A549 (cell line): Measurements from ENCODE around the gene FOXC2. TPM values are rescaled to one million over a fixed set of nuclear protein-coding genes. Genes with fewer than 3 reads are reported as not detected.

Experiments
- ATAC-seq, 2 experiments: fragments of 200-7000 bp in 1 of 2; fragments of >200 bp in 1 of 2; cut with Nextera tagmentation in 1 of 2; cut with Tn5 transposase in 1 of 2; 3 replicates each; pipeline versions ENCODE4 v1.8.0 to v1.9.1; 2018 to 2020; ENCODE audit warnings: mild to moderate bottlenecking in 1 of 2, moderate library complexity in 1 of 2
- CTCF ChIA-PET: fragments of 300-600 bp; sonication (Branson Sonifier 250); formaldehyde crosslinking; extraction: SDS; loops from one replicate; lab custom pipeline; 2021; ENCODE audit warnings: antibody characterized with exemption, inconsistent platforms; lab: Yijun Ruan, JAX
- POLR2A ChIA-PET: fragments of 350-600 bp; formaldehyde crosslinking; extraction: SDS; loops from one replicate; lab custom pipeline; 2021; ENCODE audit warnings: antibody characterized with exemption, inconsistent platforms; lab: Yijun Ruan, JAX
- DNase-seq, 2 experiments: peaks; one replicate each; pipeline versions ENCODE4 v3.0.0 to v3.0.0-alpha.2; 2011 to 2016; ENCODE audit warnings: low read depth in 1 of 2, low spot score in 1 of 2
- FAIRE-seq: peaks from 2 replicates; lab custom pipeline; 2011; peaks lifted over from hg19 to GRCh38; lab: Jason Lieb, UNC
- H3K27ac ChIP-seq, 2 experiments: fragments of >200 bp; sonication (Bioruptor Twin); formaldehyde crosslinking; 3 replicates each; pipeline ENCODE4 v1.5.1; 2016 to 2017
- H3K4me1 ChIP-seq: fragments of >200 bp; sonication (Bioruptor Twin); formaldehyde crosslinking; 3 replicates; pipeline ENCODE4 v1.6.1; 2016
- H3K4me2 ChIP-seq: fragments of >200 bp; sonication (Bioruptor Twin); formaldehyde crosslinking; 3 replicates; pipeline ENCODE4 v1.6.1; 2016
- H3K4me3 ChIP-seq: fragments of >200 bp; sonication (Bioruptor Twin); formaldehyde crosslinking; 3 replicates; pipeline ENCODE4 v1.5.1; 2016
- H3K9me3 ChIP-seq: fragments of >200 bp; sonication (Bioruptor Twin); formaldehyde crosslinking; 3 replicates; pipeline ENCODE4 v1.6.1; 2016
- BHLHE40 ChIP-seq: IDR thresholded peaks from 2 replicates; pipeline ENCODE4 v1.6.1; 2012; ENCODE audit warnings: low read depth, low read length, inconsistent platforms
- CBX2 ChIP-seq: fragments of 200-600 bp; sonication (generic); IDR thresholded peaks from 2 replicates; pipeline ENCODE4 v1.6.1; 2016; ENCODE audit warnings: low read depth, mild to moderate bottlenecking, borderline replicate concordance
- CBX8 ChIP-seq: fragments of 200-600 bp; sonication (generic); IDR thresholded peaks from 2 replicates; pipeline ENCODE4 v1.6.1; 2016
- EHF ChIP-seq: fragments of 250-450 bp; sonication (Bioruptor Pico); IDR thresholded peaks from 2 replicates; pipeline ENCODE4 v1.5.0; 2020; ENCODE audit warnings: mild to moderate bottlenecking
- EHMT2 ChIP-seq: fragments of 200-600 bp; sonication (generic); IDR thresholded peaks from 2 replicates; pipeline ENCODE4 v1.6.1; 2016; ENCODE audit warnings: antibody characterized with exemption, low read depth, mild to moderate bottlenecking, moderate library complexity
- EP300 ChIP-seq, 2 experiments: fragments of >200 bp; sonication (Bioruptor Twin); formaldehyde crosslinking; IDR thresholded peaks; 2 replicates in 1 of 2; 3 replicates in 1 of 2; pipeline ENCODE4 v1.6.1; 2016 to 2017
- FOSB ChIP-seq: fragments of 250-450 bp; sonication (Bioruptor Pico); IDR thresholded peaks from 2 replicates; pipeline ENCODE4 v1.5.0; 2020; ENCODE audit warnings: mild to moderate bottlenecking, moderate library complexity
- GATA3 ChIP-seq: IDR thresholded peaks from 2 replicates; pipeline ENCODE4 v1.6.1; 2012; ENCODE audit warnings: borderline replicate concordance
- HEYL ChIP-seq: fragments of 250-450 bp; sonication (Bioruptor Pico); IDR thresholded peaks from 2 replicates; pipeline ENCODE4 v1.8.0; 2021; ENCODE audit warnings: mild to moderate bottlenecking, moderate library complexity
- HOXB13 ChIP-seq: fragments of 250-450 bp; sonication (Bioruptor Pico); IDR thresholded peaks from 2 replicates; pipeline ENCODE4 v1.5.0; 2020; ENCODE audit warnings: low read depth, mild to moderate bottlenecking, moderate library complexity
- JUNB ChIP-seq: fragments of >200 bp; sonication (Bioruptor Twin); formaldehyde crosslinking; IDR thresholded peaks from 2 replicates; pipeline ENCODE4 v1.6.1; 2016
- MYC ChIP-seq: IDR thresholded peaks from 2 replicates; pipeline ENCODE4 v1.6.1; 2012; ENCODE audit warnings: mild to moderate bottlenecking, inconsistent platforms, low read length, improper control_type of control experiment, borderline replicate concordance
- NPAS2 ChIP-seq: fragments of 250-450 bp; sonication (Bioruptor Pico); IDR thresholded peaks from 2 replicates; pipeline ENCODE4 v1.8.0; 2022; ENCODE audit warnings: mild to moderate bottlenecking, moderate library complexity, borderline replicate concordance
- NR3C1 ChIP-seq: fragments of >200 bp; sonication (Bioruptor Twin); formaldehyde crosslinking; IDR thresholded peaks from 3 replicates; pipeline ENCODE4 v1.6.1; 2017
- PHF8 ChIP-seq: fragments of 200-600 bp; sonication (generic); IDR thresholded peaks from 2 replicates; pipeline ENCODE4 v1.6.1; 2016; ENCODE audit warnings: low read depth, mild to moderate bottlenecking, antibody characterized with exemption, moderate library complexity, borderline replicate concordance
- POLR2AphosphoS2 ChIP-seq: conservative IDR thresholded peaks from 2 replicates; pipeline ENCODE4 v1.6.1; 2012; ENCODE audit warnings: low read length, improper control_type of control experiment, inconsistent platforms
- RAD21 ChIP-seq, 2 experiments: fragments of >200 bp in 1 of 2; sonication (Bioruptor Twin) in 1 of 2; formaldehyde crosslinking in 1 of 2; IDR thresholded peaks in 1 of 2; conservative IDR thresholded peaks in 1 of 2; 2 replicates in 1 of 2; 3 replicates in 1 of 2; pipeline ENCODE4 v1.6.1; 2012 to 2018; ENCODE audit warnings: inconsistent platforms in 1 of 2
- RCOR1 ChIP-seq: fragments of 150-350 bp; IDR thresholded peaks from 2 replicates; pipeline ENCODE4 v1.6.1; 2014; ENCODE audit warnings: antibody characterized with exemption, low read length, low read depth
- SMC3 ChIP-seq: fragments of >200 bp; sonication (Bioruptor Twin); formaldehyde crosslinking; IDR thresholded peaks from 3 replicates; pipeline ENCODE4 v1.6.1; 2018; ENCODE audit warnings: inconsistent platforms
- SREBF2 ChIP-seq: fragments of 450-650 bp; IDR thresholded peaks from 2 replicates; pipeline ENCODE4 v1.6.1; 2014; ENCODE audit warnings: mild to moderate bottlenecking, moderate library complexity
- ZC3H11A ChIP-seq: fragments of 450-650 bp; IDR thresholded peaks from 2 replicates; pipeline ENCODE4 v1.6.1; 2014; ENCODE audit warnings: antibody characterized with exemption, mild to moderate bottlenecking
- WGBS: methylation state at CpG from one replicate; pipeline ENCODE4 v1.1.6; 2017; ENCODE audit errors: missing lambda C conversion rate; 5-methylcytosine and 5-hydroxymethylcytosine counted together
- polyA plus RNA-seq, 4 experiments: library from polyadenylated mRNA; depleted of rRNA in 3 of 4; stranded (reverse); fragments of >200 nt; fragmentation: RNase III in 1 of 4; extraction: RNeasy Plus Mini Kit Qiagen cat#74134 plus additional on column Dnase treatment in 1 of 4; gene quantifications; 2 replicates in 3 of 4; 3 replicates in 1 of 4; pipeline ENCODE4 v1.2.3, GENCODE V29; 2011 to 2017
- TF ChIP-seq, protein P1 (sequence below): fragments of >200 bp; sonication (Bioruptor Twin); formaldehyde crosslinking; IDR thresholded peaks from 3 replicates; pipeline ENCODE4 v1.5.1; 2016
- TF ChIP-seq, protein P2 (sequence below): IDR thresholded peaks from 2 replicates; pipeline ENCODE4 v1.6.1; 2012
- TF ChIP-seq, protein P3 (sequence below): fragments of >200 bp; sonication (Bioruptor Twin); formaldehyde crosslinking; IDR thresholded peaks from 3 replicates; pipeline ENCODE4 v1.6.1; 2016
- TF ChIP-seq, protein P4 (sequence below): fragments of 250-450 bp; sonication (Bioruptor Pico); IDR thresholded peaks from 2 replicates; pipeline ENCODE4 v1.5.0; 2020; ENCODE audit warnings: low read depth, mild to moderate bottlenecking, moderate library complexity
- TF ChIP-seq, protein P5 (sequence below): fragments of >200 bp; sonication (Bioruptor Twin); formaldehyde crosslinking; IDR thresholded peaks from 2 replicates; pipeline ENCODE4 v1.6.1; 2016
- TF ChIP-seq, protein P6 (sequence below): fragments of 250-450 bp; sonication (Bioruptor Pico); IDR thresholded peaks from 2 replicates; pipeline ENCODE4 v1.5.0; 2021; ENCODE audit warnings: mild to moderate bottlenecking, moderate library complexity, borderline replicate concordance

The FOXC2 gene
- polyA plus RNA-seq, 2 of the 4 experiments (the other 2 are of a cell fraction) = 0.06 to 0.28 TPM

DNA sequence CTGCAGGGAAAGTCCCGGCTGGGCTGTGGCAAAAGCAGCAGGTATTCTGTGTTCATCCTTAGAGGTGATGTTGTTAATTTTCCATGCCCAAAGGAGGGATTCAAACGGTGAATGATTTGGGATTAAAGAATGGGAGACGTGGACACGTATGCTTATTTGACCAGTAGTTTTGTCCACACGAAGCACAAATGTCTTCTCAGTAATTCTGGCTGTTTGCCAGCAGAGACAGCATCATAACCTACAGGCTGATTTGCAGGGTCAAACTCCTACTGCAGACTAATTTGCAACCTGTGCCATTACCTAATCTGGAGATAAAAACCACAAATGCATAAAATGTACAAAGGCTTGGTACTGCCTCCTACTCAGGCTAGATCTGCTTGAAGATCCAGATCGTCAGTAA lies 25.7 kb upstream of the FOXC2 start:
- TF ChIP-seq MYC (no peak), EP300 (IDR thresholded peaks at IDR 0.05) (no peak), SMC3 (no peak), SREBF2 (no peak), PHF8 (no peak), NR3C1 (no peak), POLR2AphosphoS2 (no peak), FOSB (CRISPR knock-in tag) (no peak), HEYL (CRISPR knock-in tag) (no peak)
- TF ChIP-seq, protein P1, sequence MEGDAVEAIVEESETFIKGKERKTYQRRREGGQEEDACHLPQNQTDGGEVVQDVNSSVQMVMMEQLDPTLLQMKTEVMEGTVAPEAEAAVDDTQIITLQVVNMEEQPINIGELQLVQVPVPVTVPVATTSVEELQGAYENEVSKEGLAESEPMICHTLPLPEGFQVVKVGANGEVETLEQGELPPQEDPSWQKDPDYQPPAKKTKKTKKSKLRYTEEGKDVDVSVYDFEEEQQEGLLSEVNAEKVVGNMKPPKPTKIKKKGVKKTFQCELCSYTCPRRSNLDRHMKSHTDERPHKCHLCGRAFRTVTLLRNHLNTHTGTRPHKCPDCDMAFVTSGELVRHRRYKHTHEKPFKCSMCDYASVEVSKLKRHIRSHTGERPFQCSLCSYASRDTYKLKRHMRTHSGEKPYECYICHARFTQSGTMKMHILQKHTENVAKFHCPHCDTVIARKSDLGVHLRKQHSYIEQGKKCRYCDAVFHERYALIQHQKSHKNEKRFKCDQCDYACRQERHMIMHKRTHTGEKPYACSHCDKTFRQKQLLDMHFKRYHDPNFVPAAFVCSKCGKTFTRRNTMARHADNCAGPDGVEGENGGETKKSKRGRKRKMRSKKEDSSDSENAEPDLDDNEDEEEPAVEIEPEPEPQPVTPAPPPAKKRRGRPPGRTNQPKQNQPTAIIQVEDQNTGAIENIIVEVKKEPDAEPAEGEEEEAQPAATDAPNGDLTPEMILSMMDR = no peak
- TF ChIP-seq, protein P2, sequence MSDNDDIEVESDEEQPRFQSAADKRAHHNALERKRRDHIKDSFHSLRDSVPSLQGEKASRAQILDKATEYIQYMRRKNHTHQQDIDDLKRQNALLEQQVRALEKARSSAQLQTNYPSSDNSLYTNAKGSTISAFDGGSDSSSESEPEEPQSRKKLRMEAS = no peak
- WGBS = 86% methylated on average over 6 of the region's 6 CpGs
- no peak overlapping the region for H3K4me2 ChIP-seq
- H3K9me3 ChIP-seq = no peaks in the 10 kb centered on the region
- ATAC-seq = no peak
- FAIRE-seq = no peak
- H3K27ac ChIP-seq = no peak overlapping the region
- DNase-seq = no peak
- no peak overlapping the region for H3K4me3 ChIP-seq
- POLR2A ChIA-PET = no interaction called here
- no peaks in the 10 kb centered on the region for H3K4me1 ChIP-seq
- CTCF ChIA-PET = interaction anchor here (0.8 kb wide), 1 partner anchor 90 kb away, joined by 3 read pairs; no protein-coding TSS in a partner anchor

DNA sequence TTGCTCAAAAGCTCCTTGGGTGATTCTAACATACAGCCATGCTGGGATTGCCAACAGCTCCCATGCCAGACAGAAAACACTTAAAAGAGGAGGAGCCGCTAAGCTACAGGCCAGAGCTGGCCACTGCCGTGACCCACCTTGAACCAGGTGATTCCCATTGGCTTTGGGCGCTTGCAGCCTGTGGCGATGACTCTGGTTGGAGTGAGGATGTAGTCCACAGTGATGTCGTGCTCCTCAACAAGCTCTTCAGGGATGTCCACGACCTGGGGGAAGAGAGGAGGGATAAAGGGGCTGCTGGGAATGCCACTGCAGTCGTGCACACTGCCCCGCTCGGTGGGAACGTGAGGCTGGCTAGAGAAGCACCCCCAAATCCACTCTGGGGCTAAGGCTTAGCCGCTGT lies 25.1 kb upstream of the FOXC2 start:
- Histone ChIP-seq H3K4me2 (no peak overlapping the region), H3K9me3 (no peaks in the 10 kb centered on the region), H3K27ac (no peak overlapping the region), H3K4me1 (no peaks in the 10 kb centered on the region), H3K4me3 (no peak overlapping the region)
- FAIRE-seq (no peak), ATAC-seq (no peak), DNase-seq (no peak)
- 85% methylated on average over 10 of the region's 11 CpGs for WGBS
- CTCF ChIA-PET = interaction anchor here (0.8 to 1.0 kb wide), 2 partner anchors 22 to 89 kb away, joined by 3 read pairs; no protein-coding TSS in a partner anchor
- POLR2A ChIA-PET = no interaction called here
- TF ChIP-seq CBX8 = no peak
- TF ChIP-seq, protein P3, sequence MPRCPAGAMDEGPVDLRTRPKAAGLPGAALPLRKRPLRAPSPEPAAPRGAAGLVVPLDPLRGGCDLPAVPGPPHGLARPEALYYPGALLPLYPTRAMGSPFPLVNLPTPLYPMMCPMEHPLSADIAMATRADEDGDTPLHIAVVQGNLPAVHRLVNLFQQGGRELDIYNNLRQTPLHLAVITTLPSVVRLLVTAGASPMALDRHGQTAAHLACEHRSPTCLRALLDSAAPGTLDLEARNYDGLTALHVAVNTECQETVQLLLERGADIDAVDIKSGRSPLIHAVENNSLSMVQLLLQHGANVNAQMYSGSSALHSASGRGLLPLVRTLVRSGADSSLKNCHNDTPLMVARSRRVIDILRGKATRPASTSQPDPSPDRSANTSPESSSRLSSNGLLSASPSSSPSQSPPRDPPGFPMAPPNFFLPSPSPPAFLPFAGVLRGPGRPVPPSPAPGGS = no peak
- TF ChIP-seq BHLHE40 = no peak
- TF ChIP-seq HOXB13 (CRISPR knock-in tag) = no peak

DNA sequence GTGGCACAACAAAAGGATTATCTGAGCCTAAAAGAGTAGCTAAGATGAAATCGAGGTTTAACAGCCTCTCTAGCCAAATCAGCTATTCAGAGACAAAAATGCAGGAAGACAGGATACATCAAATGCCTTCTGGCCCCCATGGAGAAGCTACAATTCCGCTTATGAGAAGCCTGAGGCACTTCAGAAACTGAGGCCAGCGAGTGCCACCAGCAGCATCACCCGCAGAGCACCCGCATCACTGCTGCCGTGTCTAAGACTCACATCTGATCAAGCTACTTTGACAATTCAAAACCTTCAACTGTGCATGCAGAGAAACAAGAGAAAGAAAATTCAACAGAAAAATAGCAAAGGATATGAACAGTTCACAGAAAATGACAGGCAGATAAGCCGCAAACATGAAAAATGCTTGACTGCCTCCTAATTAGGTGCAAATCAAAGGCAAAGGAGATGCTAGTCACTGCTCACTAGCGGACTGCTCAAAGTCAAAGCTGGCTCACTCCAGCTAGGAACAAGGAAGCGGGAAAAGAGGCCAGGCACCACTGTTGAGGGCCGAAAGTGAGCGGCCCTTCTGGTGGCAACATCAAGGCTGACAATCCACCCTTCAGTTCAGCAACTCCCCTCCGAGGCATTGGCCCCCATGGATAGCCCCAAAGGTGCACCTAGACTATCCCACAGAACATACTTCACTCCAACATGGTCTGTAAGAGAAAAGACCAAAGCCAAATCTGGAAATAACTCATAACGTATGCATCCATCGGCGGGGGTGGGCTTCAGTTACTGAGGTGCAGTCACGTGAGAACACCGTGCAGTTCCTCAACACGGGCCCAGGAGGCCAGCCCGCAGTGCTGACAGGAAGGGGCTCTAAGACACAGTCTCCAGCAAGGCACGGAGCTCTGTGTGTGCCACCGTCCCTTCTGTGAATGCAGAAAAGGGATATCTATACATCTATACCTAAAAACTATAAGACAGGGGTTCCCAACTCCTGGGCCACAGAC lies 23.6 kb upstream of the FOXC2 start:
- no peak overlapping the region for H3K27ac ChIP-seq
- POLR2A ChIA-PET = interaction anchor here (0.5 kb wide), 1 partner anchor 470 kb away, joined by 3 read pairs; no protein-coding TSS in a partner anchor
- CTCF ChIA-PET = interaction anchor here (1.0 to 1.7 kb wide), 3 partner anchors 10 to 470 kb away, joined by 3 to 5 read pairs (median 3); no protein-coding TSS in a partner anchor
- ATAC-seq (no peak), FAIRE-seq (no peak), DNase-seq (no peak)
- H3K4me2 ChIP-seq = no peak overlapping the region
- no peaks in the 10 kb centered on the region for H3K9me3 ChIP-seq
- 88% methylated on average over 21 of the region's 21 CpGs for WGBS
- no peak overlapping the region for H3K4me3 ChIP-seq
- no peaks in the 10 kb centered on the region for H3K4me1 ChIP-seq
- no peak for TF ChIP-seq EHMT2
- TF ChIP-seq SREBF2 = no peak
- TF ChIP-seq, protein P4, sequence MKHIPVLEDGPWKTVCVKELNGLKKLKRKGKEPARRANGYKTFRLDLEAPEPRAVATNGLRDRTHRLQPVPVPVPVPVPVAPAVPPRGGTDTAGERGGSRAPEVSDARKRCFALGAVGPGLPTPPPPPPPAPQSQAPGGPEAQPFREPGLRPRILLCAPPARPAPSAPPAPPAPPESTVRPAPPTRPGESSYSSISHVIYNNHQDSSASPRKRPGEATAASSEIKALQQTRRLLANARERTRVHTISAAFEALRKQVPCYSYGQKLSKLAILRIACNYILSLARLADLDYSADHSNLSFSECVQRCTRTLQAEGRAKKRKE (CRISPR knock-in tag) = no peak
- no peak for TF ChIP-seq ZC3H11A
- no peak for TF ChIP-seq RCOR1
- TF ChIP-seq, protein P5, sequence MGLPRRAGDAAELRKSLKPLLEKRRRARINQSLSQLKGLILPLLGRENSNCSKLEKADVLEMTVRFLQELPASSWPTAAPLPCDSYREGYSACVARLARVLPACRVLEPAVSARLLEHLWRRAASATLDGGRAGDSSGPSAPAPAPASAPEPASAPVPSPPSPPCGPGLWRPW = no peak
- TF ChIP-seq HOXB13 (CRISPR knock-in tag) = no peak
- no peak for TF ChIP-seq RAD21 (conservative IDR thresholded peaks at IDR 0.05 in 1 of 2, IDR thresholded peaks at IDR 0.05 in 1 of 2)
- no peak for TF ChIP-seq CBX2
- TF ChIP-seq, protein P6, sequence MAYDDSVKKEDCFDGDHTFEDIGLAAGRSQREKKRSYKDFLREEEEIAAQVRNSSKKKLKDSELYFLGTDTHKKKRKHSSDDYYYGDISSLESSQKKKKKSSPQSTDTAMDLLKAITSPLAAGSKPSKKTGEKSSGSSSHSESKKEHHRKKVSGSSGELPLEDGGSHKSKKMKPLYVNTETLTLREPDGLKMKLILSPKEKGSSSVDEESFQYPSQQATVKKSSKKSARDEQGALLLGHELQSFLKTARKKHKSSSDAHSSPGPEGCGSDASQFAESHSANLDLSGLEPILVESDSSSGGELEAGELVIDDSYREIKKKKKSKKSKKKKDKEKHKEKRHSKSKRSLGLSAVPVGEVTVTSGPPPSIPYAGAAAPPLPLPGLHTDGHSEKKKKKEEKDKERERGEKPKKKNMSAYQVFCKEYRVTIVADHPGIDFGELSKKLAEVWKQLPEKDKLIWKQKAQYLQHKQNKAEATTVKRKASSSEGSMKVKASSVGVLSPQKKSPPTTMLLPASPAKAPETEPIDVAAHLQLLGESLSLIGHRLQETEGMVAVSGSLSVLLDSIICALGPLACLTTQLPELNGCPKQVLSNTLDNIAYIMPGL (CRISPR knock-in tag) = no peak
- no peak for TF ChIP-seq JUNB
- no peak for TF ChIP-seq EHF (CRISPR knock-in tag)
- no peak for TF ChIP-seq FOSB (CRISPR knock-in tag)
- TF ChIP-seq NPAS2 (CRISPR knock-in tag) = no peak
- no peak for TF ChIP-seq EP300 (IDR thresholded peaks at IDR 0.05)
- TF ChIP-seq GATA3 = no peak
